Stimulated activated CD8-positive, alpha-beta memory T cell treated with anti-CD3 and anti-CD28 coated beads, Interleukin-4, amount 100 ng/mL, for 48 hours (primary cell): ENCODE results near the gene RNU6-9.
A peak's percentile ranks its signal among the peaks of the same experiment; 100 is the strongest.

ENCODE experiments used
- DNase-seq: peaks from one replicate; pipeline ENCODE4 v3.0.0-alpha.2; 2020

Gene RNU6-9

DNA sequence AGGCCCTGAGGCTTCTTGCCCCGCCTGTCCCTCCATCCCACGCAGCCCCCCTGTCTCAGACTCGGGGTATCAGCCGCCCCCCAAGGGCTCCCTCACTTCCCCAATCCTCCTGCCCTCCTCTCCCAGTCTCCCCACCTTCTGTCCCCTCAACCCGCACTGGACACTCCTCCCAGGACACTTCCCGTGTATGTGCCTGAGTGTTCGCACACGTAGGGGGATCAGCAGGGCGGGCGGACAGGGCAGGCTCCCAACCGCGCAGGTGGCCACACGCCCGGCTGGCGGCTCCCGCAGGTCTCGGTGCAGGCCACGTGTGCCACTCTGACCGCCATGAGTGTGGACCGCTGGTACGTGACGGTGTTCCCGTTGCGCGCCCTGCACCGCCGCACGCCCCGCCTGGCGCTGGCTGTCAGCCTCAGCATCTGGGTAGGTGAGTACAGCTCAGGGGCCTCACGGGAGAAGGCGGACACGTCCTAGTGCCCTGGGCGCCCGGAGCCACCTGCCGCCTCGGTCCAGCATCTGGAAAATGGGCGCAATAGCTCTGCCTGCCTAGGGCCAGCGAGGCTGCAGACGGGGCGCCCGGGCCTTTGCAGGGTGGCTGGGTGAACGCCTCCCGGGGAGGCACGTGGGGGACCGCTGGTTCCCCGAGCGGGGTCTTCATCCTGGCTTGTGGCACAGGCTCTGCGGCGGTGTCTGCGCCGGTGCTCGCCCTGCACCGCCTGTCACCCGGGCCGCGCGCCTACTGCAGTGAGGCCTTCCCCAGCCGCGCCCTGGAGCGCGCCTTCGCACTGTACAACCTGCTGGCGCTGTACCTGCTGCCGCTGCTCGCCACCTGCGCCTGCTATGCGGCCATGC lies 26.1 kb downstream of the RNU6-9 start:
- peak; percentile 62 for DNase-seq

DNA sequence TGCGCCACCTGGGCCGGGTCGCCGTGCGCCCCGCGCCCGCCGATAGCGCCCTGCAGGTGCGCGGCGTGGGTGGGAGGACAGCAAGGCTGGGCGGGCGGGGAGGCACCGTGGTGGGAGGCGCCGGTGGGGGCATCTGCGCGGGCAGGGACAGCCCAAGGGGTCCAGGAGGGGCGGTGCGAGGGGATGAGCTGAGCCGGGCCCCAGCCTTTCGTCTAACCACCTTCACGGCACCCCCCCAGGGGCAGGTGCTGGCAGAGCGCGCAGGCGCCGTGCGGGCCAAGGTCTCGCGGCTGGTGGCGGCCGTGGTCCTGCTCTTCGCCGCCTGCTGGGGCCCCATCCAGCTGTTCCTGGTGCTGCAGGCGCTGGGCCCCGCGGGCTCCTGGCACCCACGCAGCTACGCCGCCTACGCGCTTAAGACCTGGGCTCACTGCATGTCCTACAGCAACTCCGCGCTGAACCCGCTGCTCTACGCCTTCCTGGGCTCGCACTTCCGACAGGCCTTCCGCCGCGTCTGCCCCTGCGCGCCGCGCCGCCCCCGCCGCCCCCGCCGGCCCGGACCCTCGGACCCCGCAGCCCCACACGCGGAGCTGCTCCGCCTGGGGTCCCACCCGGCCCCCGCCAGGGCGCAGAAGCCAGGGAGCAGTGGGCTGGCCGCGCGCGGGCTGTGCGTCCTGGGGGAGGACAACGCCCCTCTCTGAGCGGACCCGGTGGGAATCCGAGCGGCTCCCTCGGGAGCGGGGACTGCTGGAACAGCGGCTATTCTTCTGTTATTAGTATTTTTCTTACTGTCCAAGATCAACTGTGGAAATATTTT lies 27.0 kb downstream of the RNU6-9 start:
- DNase-seq: peak; percentile 76

DNA sequence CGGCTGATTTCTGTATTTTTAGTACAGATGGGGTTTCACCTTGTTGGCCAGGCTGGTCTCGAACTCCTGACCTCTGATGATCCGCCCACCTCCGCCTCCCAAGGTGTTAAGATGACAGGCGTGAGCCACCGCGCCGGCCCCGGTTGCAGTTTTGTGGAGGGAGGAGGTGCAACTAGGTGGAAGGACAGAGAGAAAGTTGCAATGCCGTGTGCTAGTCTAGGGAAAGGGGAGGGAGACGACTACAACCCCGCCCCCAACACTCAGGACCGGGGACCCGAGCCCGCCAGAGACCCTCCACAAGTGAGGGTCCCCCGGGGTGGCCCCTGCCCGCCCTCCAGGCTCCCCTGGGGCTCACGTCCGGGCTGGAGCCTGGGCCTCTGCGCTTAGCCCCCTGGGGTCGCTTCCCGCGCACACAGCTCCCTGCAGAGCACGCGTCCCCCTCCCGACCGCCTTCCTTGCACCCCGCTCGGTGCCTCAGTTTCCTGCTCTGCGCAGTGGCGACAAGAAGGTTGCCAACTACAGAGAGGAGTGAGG lies 31.3 kb downstream of the RNU6-9 start:
- peak; percentile 73 for DNase-seq

DNA sequence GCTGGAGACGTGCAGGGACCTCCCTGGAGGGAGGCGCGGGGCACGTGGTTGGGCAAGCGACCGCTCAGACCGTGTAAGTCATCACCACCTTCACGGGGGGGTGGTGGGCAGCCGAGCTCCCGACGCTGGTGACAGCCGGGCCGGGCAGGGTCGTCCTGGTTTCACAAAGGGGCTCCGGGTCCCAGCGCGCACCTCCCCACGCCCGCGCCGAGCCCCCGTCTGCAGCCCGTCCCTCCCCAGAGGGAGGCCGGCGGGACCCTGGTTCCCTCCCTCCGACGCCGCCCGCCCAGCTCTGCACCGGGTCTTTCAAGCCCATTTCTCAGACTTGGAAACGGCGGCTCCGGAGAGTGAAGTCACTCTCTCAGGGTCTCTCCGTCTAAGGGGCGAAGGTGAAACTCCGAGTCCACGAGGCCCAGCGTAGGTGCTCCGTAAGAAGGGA lies 31.8 kb downstream of the RNU6-9 start:
- peak; percentile 65 for DNase-seq

DNA sequence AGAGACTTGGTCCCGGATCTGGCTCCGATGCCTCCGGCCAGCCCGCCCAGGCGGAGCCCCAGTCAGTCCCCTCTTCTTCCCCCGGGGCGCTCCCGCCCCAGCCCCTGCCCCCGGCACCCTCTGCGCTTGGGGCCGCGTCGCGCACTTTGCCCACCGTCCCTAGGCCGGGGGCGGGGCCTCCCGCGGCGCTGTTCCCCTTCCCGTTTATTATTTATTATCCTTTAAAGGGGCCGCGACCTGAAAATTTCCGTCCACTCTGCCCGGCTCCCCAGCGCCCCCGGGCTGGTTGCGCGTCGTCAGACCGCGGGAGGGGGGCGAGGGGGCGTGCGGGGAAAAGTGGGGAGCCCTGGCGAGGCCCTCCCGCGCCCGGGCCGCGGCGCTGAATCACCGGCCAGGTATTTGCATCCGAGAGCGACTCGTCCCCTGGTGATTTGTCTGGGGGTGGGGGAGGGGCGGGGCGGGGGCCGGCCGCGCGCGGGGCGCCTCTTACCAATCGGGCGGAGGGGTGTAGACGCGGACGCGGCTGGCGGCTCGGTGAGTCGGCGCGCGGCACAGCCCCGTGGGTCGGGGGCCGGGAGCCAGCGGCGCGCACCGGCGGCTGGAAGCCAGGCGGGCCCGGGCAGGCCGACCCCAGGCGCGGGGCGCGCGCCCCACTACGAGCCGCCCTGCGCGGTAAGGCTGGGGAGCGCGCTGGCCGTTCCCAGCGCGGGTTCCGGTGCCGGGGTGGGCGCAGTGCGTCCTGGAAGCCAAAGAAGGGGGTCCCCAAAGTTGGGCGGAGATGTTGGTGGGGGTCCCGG lies 32.4 kb downstream of the RNU6-9 start, which contains the start of gene ARID3A:
TSS of gene ARID3A (plus strand) at position 510 of the 797 bp plus-strand sequence. CDS start 3,494 bp downstream, outside the sequence.
- peak; percentile 84 for DNase-seq

DNA sequence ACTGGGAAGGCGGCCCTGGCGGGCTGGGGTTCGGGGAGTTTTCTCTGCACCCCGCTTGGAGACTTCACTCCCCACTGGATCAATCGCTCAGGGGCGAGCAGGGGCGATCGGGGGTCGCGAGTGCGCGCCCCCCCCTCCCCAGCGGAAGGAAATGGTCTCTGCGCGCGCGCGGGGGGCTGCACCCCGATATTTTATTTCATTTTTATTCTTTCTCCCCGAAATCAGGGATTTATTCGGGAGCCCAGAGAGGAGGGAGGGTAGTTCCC lies 33.0 kb downstream of the RNU6-9 start:
- DNase-seq: no peak

DNA sequence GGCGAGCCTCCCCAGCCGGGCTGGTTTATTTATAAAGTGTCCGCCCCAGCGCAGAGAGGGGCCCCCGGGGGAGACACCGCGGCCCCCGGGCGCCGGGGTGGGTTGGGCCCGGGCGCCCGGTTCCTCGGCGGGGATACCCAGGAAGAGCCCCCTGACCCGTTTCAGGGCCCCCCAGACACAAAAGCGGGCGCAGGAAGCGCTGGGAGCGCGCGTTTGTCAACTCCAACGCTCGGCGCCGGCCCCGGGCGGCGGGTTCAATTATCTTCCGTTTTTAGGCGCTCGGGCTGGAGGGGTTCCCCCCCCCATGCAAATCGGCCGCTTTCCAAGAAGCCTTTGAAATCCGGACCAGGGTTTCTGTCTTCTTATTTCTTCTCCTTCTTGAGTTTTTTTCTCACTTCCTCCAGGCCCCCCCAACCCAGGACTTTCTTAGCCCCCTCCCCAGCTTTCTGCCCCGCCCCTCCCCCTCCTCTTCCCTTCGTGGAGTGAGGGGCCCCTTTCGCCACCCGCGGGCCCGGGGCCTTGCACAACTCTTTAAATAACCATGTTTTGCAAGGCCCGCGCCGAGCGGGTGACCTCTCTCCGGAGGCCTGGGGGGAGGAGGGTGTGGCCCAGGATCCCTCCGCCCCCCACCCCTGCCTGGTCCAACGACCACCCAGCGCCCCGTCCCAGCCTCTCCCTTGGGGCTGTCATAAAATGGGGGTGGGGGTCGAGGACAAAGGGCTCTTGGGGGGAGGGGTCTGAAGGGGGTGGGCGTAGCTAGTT lies 33.5 kb downstream of the RNU6-9 start:
- peak; percentile 67 for DNase-seq

DNA sequence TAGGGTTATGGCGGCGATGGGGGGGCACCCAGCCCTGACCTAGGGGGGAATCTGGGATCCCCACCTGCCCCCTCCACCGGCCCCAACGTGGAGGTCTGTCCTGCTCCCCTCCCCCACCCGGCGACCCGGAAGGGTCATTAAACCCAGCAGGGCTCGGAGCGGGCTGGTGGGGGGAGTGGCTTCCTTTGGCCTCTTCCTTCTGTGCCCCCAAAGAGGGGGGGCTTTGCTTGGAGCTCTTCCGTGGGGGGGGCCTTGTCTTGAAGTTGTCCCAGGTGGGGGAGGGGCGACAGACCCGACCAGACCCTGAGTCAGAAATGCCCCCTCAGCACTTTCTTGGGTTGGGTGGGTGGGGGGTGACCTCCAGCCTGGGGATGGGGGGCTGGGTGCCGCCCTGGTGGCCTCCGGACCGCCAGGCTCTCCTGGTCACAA lies 34.1 kb downstream of the RNU6-9 start:
- DNase-seq: no peak

DNA sequence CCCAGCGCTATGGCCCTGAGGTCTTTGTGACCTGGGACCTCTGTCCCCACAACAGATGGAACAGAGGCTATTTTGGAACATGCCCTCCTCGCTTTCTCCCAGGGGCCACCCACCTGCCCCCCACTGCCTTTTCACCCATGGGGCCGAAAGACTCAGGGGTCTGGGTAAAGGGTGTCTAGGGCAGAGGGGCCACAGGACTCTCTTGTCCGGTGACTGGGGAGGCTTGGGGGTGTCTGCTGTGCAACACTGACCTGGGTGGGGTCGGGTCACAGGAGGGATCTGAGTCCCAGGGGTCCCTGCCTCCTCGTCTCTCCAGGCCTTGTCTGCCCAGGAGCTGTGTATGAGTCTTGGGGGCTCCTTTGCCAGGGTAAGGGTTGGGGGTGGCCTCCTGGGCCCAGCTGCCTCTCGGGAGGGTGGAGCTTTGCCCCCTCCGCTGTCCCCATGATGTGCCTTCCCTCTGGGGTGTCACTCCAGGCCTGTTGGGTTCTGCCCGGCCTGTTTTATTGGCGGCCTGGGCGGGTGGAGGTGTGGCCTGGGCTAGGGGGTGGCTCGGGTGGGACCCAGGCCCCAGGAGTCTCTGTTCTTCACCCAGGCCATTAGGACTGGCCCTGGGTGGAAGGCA lies 34.6 kb downstream of the RNU6-9 start:
- no peak for DNase-seq

DNA sequence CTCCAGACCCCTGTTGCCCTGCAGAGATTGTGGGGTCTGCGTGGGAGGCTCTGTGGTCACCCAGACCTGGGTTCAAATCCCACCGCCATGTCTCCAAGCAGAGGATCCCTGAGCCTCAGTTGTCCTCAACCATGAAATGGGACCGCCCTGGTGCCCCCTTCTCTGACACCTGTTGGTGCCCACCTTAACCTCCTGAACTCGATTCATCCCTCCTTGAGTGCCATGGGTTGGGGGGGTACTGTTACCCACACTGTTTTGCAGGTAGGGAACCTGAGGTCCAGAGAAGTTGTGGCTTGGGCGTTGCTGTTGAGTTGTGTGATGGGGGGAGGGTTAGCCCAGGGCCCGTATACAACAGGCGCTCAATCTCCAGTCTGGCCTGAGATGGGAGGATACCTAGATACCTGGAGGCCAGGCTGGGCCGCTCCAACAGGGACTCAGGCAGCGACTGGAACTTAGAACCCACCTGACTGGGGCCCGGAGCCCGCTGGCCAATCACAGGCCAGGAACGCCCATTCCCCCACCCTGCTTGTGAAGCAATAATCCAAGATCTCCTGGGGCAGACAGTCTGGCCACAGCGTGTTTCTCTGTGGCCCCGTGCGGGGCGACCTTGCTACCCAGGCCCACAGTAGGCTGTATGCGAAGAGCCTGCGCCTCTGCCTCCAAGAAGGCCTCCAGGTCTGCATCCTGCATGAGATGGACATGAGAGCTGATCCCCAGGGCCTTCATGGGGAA lies 35.4 kb downstream of the RNU6-9 start:
- DNase-seq: no peak

DNA sequence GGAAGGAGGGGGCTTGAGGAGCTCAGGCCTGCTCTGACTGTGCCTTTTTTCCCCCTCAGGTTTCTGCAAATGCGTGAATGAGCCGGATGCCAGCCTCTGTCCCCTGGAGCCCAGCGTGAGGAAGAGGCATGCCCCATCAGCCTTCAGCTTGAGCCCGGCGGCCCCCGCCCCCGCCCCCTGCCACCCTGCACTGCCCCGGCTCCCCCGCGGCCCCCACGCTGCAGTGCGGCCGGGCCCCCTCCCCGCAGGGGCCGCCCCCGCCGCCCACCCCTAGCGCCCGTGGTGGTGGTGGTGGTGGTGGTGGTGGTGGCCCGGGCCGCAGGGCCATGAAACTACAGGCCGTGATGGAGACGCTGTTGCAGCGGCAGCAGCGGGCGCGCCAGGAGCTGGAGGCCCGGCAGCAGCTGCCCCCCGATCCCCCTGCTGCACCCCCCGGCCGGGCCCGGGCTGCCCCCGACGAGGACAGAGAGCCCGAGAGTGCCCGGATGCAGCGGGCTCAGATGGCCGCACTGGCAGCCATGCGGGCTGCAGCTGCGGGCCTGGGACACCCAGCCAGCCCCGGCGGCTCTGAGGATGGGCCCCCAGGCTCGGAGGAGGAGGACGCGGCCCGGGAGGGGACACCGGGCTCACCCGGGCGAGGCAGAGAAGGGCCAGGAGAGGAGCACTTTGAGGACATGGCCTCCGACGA lies 36.1 kb downstream of the RNU6-9 start:
- DNase-seq: no peak

DNA sequence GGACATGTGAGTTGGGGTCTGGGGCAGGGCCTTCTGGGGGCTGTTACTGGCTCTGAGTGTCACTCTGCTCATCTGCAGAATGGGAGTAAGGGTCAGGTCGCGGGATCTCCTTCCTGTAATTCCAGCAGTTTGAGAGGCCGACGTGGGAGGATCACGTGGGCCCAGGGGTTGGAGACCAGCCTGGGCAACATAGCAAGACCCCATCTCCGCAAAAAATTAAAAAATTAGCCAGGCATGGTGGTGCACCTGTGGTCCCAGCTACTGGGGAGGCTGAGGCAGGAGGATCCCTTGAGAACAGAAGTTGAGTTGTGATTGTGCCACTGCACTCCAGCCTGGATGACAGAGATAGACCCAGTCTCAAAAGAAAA lies 36.6 kb downstream of the RNU6-9 start:
- no peak for DNase-seq

DNA sequence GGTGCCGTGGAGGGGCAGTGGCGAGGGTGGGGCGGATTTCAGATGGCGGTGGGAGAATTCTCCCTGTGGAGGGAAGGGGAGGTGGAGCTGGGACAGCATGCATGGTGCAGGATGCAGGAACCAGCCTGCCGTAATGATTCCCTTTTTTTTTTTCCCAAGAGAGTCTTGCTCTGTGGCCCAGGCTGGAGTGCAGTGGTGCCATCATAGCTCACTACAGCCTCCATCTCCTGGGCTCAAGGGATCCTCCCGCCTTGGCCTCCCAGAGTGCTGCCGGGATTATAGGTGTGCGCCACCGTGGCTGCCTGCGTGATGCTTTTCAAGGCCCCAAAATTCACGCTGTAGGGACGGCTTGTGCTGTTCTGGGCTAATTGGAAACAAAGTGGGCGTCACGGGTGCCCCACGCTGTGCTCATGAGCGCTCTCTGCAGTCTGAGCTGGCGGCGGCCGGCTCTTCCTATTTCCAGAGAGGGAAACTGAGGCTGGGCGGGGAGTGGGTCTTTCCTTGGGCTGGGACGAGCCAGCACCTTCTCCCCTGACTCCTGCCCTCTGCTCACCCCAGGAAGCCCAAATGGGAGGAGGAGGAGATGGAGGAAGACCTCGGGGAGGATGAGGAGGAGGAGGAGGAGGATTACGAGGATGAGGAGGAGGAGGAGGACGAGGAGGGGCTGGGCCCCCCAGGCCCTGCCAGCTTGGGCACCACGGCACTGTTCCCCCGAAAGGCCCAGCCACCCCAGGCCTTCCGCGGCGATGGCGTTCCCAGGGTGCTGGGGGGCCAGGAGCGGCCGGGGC lies 38.8 kb downstream of the RNU6-9 start:
- DNase-seq: no peak

DNA sequence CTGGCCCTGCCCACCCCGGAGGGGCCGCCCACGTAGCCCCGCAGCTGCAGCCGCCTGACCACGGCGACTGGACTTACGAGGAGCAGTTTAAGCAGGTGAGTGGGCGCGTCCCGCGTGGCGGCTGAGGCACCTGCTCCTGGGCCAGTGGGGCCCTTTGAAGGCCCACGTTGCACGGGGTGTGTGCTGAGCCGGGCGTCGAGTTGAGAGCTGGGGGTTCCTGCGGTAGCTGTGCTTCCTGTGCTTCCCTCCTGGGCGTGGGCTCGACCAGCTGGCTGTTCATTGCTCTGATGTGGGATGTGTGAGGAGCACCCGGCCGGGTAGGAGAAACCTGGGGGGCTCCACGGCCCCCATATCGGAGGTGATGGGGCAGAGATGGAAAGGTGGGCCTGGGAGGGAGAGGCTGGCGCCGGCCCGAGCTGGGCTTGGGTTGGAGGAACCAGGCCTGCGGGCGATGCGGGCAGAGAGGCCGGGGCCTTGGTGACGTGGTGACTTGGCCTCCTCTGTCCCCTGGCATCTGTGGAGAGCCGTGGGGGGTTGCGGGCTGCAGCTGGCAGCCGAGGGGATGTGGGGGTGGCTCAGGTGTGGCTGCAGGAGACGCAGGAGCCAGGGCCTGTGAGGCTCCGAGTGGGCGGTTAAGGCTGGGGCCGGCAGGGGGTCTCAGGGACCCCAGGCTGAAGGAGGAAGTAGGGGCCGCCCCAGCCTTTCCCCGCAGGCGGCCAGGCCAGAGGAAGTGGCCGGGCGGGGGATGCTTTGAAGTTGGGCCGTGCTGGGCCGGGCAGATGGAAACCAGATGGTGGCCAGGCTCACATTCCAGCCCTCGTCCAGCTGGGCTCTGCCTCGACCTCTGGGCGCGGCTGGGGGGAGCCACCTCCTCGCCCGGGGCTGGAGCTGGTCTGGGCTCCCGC lies 39.6 kb downstream of the RNU6-9 start:
- no peak for DNase-seq

DNA sequence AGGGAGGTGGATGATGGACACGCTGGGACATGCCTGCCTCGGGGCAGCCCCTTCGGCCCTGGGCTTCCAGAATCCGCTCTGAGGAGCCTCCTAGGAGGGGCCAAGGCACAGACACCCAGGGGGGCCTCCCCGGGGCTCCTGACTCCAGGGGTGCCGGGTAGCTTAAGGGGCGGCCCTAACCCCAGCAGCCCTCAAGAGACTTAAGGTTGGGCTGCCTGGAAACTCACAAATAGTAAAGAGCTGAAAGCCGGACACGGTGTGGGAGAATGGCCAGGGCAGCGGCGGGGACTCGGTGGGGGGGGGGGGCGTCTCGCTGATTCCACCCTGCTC lies 40.2 kb downstream of the RNU6-9 start:
- no peak for DNase-seq

DNA sequence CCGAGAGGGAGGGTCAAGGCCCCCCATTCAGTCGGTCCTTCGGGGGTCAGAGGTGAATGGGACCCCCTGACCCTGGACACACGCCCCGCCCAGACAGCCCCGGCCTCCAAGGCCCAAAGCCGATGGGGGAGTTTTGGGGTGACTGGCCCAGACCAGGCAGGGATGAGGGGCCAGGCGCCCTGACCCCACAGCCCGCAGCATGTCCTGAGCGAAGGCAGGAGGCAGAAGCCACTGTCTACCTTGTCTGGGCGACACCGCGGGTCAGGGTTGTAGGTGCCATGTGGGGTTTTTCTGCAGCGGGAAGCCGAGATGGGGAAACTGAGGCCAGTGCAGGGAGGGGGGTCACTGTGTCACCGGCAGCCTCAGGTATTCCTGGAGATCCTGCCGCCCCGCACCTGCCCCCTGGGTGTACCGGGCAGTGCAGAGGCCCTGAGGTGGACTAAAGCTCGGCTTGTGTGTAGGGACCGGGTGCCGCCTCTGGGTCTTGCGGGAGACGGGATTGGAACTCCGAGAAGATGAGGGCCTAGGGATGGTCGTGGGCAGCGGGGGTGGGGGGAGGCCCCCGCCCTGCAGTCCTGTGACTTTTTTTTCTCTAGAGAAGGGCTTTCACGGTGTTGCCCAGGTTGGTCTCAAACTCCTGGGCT lies 41.0 kb downstream of the RNU6-9 start:
- no peak for DNase-seq

DNA sequence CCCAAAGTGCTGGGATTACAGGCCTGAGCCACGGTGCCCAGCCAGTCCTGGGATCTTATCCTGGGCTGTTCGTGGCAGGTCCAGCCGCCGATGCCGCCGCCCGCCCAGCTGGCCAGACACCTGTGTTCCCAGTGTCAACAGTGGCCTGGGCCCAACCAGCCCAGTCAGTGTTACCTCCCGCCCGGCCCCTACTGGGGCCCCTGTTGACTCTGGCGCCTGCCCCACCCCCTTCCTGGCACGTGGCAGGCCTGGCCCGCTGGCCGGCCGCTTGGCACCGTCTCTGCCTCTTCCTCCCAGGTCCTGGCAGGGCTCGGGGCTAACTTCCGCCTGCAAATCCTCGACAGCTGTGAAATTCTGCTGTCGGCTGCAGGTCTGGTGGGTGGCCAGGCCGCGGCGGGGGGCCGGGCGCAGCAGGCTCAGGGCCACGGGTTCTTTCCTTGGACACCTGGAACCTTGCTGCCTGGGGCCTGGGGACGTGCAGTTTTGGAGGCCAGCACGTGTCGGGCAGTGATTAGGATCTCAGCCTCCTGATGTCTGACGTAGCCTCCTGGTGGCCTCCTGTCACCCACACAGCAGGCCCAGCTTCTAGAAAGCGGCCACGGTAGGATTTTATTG lies 41.7 kb downstream of the RNU6-9 start:
- DNase-seq: no peak

DNA sequence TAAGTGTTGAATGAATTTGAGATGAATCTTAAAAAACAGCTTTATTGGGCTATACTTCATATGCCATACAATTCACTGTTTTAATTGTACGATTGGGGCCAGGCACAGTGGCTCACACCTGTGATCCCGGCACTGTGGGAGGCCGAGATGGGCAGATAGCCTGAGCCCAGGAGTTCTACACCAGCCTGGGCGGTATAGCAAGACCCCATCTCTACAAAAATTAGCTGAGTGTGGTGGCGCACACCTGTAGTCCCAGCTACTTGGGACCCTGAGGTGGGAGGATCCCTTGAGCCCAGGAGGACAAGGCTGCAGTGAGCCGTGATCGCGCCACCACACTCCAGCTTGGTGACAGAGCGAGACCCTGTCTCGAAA lies 42.9 kb downstream of the RNU6-9 start:
- DNase-seq: no peak
